Peyer's patch (tissue), 4 donors: ENCODE measurements around the gene NOL4.

Experiments used
- CTCF ChIP-seq, 6 experiments: fragments of 450-650 bp in 4 of 6; fragments of 200-600 bp in 2 of 6; sonication (generic) in 1 of 6; IDR thresholded peaks; one replicate each; pipeline ENCODE4 v1.5.1; 2017 to 2019; ENCODE audit warnings: antibody characterized with exemption in 6 of 6, mild to moderate bottlenecking in 3 of 6, moderate library complexity in 1 of 6
- POLR2A ChIP-seq, 2 donors: fragments of 450-650 bp; IDR thresholded peaks; one replicate each; pipeline ENCODE4 v1.5.1; 2017; ENCODE audit warnings: antibody characterized with exemption in 2 of 2, mild to moderate bottlenecking in 2 of 2, moderate library complexity in 2 of 2

- TF ChIP-seq CTCF (IDR thresholded peaks at IDR 0.05) (no peak), POLR2A (IDR thresholded peaks at IDR 0.05) (no peak)
These were observed 24.0 kb upstream of the NOL4 start for GRCh38 chr18:34248727-34249126.
